HFF-Myc (cell line): Measurements from ENCODE around the gene FBXO10.
"Not testable (repeated sequence)": the region's sequence is repeated elsewhere in the genome, so short reads cannot be mapped to it uniquely, and the experiment has no call there.

Experiments
- DNase-seq: peaks from one replicate; pipeline ENCODE4 v3.0.0-alpha.2; 2011; ENCODE audit warnings: low read depth; ENCODE audit errors: extremely low read depth
- H3K4me3 ChIP-seq: replicated peaks from 2 replicates; pipeline ENCODE4 v1.5.1; 2011; ENCODE audit warnings: low read depth, mild to moderate bottlenecking, control low read depth, low read length
- TF ChIP-seq, protein P1 (sequence below): IDR thresholded peaks from 2 replicates; pipeline ENCODE4 v1.5.1; 2012; ENCODE audit warnings: mild to moderate bottlenecking, low read depth, low read length, control low read depth; ENCODE audit errors: missing control alignments

Gene FBXO10

DNA sequence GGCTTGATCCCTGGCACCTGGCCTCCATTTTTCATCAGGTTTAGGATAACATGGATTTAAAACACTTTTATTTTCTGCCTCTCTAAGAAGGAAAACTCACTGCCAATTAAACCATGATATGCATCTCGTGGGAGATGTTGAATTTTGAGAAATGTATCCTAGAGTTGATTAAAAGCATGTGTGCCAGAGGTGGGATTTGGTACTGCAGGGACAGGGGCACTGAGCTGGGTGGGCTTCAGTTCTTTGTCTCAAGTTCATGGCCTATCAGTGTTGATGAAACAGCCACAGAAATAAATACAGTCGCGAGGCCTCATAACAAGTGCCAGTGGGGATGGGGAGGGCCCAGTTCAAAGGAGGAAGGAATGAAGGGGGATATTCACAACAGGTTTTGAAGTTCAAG, 55.5 kb downstream of the FBXO10 start:
- H3K4me3 ChIP-seq = no peak overlapping the region
- TF ChIP-seq, protein P1, sequence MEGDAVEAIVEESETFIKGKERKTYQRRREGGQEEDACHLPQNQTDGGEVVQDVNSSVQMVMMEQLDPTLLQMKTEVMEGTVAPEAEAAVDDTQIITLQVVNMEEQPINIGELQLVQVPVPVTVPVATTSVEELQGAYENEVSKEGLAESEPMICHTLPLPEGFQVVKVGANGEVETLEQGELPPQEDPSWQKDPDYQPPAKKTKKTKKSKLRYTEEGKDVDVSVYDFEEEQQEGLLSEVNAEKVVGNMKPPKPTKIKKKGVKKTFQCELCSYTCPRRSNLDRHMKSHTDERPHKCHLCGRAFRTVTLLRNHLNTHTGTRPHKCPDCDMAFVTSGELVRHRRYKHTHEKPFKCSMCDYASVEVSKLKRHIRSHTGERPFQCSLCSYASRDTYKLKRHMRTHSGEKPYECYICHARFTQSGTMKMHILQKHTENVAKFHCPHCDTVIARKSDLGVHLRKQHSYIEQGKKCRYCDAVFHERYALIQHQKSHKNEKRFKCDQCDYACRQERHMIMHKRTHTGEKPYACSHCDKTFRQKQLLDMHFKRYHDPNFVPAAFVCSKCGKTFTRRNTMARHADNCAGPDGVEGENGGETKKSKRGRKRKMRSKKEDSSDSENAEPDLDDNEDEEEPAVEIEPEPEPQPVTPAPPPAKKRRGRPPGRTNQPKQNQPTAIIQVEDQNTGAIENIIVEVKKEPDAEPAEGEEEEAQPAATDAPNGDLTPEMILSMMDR = no peak
- no peak for DNase-seq

DNA sequence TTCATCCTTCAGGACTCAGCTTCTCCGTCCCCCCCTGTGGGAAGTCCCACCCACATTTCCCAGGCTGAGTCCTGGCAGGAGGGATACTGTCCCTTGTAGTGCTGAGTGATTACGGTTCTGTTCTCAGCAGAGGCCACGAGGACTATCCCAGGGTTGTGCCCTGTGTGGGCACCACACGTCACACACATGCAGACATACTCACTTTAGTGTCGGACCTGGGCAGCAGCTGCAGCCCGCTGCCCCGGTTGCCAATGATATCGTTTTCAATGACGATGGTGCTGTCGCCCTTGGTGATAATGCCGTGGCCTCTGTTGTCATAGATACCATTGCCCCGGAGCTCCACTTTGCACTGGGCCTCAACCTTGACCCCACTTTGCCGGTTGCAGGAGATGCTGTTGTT, 58.3 kb downstream of the FBXO10 start:
- no peak overlapping the region for H3K4me3 ChIP-seq
- no peak for DNase-seq
- TF ChIP-seq, protein P1 = no peak

GRCh38 chr9:37515620-37516258, 60.4 kb downstream of the FBXO10 start:
- TF ChIP-seq, protein P1 = no peak
- H3K4me3 ChIP-seq = no peak overlapping the region
- no peak for DNase-seq

- TF ChIP-seq, protein P1 = no peak
- no peak for DNase-seq
- no peak overlapping the region for H3K4me3 ChIP-seq
Measured at GRCh38 chr9:37514999-37515398, 61.2 kb downstream of the FBXO10 start.

DNA sequence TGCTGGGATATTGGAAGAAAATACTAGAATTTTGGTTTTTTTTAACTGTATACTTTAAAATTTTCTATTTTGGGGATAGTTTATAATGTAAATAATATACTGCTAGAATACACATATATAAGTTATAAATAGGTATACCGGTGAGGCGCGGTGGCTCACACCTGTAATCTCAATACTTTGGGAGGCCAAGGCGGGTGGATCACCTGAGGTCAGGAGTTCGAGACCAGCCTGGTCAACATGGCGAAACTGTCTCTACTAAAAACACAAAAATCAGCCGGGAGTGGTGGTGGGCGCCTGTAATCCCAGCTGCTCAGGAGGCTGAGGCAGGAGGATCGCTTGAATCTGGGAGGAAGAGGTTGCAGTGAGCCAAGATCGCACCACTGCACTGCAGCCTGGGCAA, 61.8 kb downstream of the FBXO10 start:
- DNase-seq, H3K4me3 ChIP-seq: not testable (repeated sequence)

DNA sequence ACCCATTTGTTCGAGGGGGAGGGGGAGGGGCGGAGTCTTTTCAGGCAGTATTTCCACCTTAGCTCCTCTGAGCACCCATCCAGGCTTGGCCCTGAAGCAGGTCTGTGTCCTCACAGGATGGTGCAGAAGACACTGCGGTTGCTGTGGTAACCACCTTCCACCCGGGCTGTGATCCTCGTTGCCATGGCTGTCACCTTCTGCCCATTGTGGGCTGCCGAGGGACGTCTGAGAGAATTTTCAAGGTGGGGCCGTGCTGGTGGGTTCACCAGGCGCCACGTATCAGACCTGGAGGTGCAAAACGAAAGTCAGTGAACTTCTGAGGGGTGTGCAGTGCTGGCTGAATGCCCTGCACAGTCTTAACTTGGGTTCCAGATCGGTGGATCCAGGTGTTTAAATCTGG, 63.7 kb downstream of the FBXO10 start:
- DNase-seq = no peak
- no peak overlapping the region for H3K4me3 ChIP-seq
- TF ChIP-seq, protein P1 = no peak

DNA sequence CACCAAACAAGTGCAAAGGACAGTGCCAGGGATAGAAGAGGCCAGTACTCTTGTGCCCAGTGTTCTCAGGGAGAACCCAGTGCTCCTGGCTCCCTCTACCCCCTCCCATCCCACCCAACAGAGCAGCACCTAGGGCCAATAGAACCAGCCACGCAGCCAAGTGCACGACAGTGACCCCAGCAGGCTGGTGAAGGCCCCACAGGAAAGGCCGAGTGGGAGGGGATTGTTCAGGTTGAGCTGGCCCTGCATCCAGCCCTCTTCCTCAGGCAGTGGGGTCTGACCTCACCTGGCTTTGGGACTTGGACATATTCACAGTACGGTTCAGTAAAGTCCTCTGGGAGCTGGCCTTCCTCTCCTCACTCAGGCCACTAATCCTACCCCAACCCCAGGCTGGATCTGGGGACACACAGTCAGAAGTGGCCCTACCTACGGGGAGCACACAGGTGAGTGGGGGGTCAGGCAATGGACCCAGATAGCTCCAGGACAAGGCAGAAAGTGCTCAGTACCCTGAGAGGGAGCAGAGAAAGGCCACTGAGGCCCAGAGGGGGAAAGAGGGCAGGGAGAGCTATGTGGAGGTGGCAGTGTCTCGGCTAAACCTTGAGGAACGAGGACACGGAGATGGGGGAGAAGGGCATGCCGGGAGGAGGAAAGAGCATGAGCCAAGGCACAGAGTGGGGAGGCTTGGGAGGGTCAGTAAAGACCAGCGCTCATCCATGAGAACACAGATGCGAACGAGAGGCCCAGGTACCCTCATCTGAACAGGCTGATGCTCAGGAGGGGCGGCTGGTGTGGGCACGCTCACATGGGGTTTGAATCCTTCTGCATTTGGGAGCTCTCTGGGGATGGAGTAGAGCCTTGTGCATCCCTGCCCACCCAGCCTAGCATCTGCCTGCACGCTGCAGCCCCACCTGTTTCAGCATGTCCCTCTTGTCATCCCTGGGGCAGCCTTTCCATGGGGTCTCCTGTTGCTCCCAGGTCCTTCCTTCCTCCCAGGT, 64.9 kb downstream of the FBXO10 start:
- H3K4me3 ChIP-seq = no peak overlapping the region
- DNase-seq = no peak
- TF ChIP-seq, protein P1 = peak; percentile 18

- not testable (repeated sequence) for DNase-seq
Measured at GRCh38 chr9:37510053-37510452, 66.1 kb downstream of the FBXO10 start.

More at GRCh38 chr9:37510053-37510452, 66.1 kb downstream of the FBXO10 start:
- not testable (repeated sequence) for H3K4me3 ChIP-seq
